A673 (cell line): Measurements from ENCODE around the gene ANKRD23. TPM values are rescaled to one million over a fixed set of nuclear protein-coding genes. Genes with fewer than 3 reads are reported as not detected.

Experiments used
- BruUV-seq: library from RNA; stranded (reverse); fragments of 400-500 nt; replicated peaks from 2 replicates; lab custom pipeline; 2021; lab: Mats Ljungman, UMichigan
- CTCF ChIA-PET: fragments of 300-600 bp; sonication (Branson Sonifier 250); formaldehyde crosslinking; loops from one replicate; lab custom pipeline; 2022; ENCODE audit warnings: antibody characterized with exemption; lab: Charles Lee
- POLR2A ChIA-PET: fragments of 300-600 bp; sonication (Branson Sonifier 250); formaldehyde crosslinking; loops from one replicate; lab custom pipeline; 2022; ENCODE audit warnings: antibody characterized with exemption; ENCODE audit not compliant: low non-redundant PET; lab: Charles Lee
- DNase-seq: peaks from one replicate; pipeline ENCODE4 v3.0.0-alpha.2; 2015; ENCODE audit warnings: low spot score
- H3K27ac ChIP-seq: fragments of 200-600 bp; sonication (generic); 2 replicates; pipeline ENCODE4 v1.5.1; 2016; ENCODE audit warnings: mixed run types, low read depth, mild to moderate bottlenecking, mixed read lengths, antibody characterized with exemption, low read length; ENCODE audit not compliant: poor library complexity, severe bottlenecking
- H3K27me3 ChIP-seq: fragments of 200-600 bp; sonication (generic); replicated peaks from 2 replicates; pipeline ENCODE4 v1.6.1; 2017; ENCODE audit warnings: mixed run types, low read depth, mild to moderate bottlenecking, mixed read lengths, antibody characterized with exemption, low read length; ENCODE audit not compliant: insufficient read depth, poor library complexity
- H3K36me3 ChIP-seq: fragments of 200-600 bp; sonication (generic); 2 replicates; pipeline ENCODE4 v1.6.1; 2016; ENCODE audit warnings: mixed run types, mild to moderate bottlenecking, mixed read lengths, antibody characterized with exemption, low read length; ENCODE audit not compliant: insufficient read depth, poor library complexity, severe bottlenecking
- H3K4me1 ChIP-seq: fragments of 200-600 bp; sonication (generic); 2 replicates; pipeline ENCODE4 v1.6.1; 2017; ENCODE audit warnings: mixed run types, mild to moderate bottlenecking, mixed read lengths, antibody characterized with exemption, low read length; ENCODE audit not compliant: insufficient read depth, poor library complexity, severe bottlenecking
- H3K4me3 ChIP-seq: fragments of 200-600 bp; sonication (generic); 2 replicates; pipeline ENCODE4 v1.5.1; 2016; ENCODE audit warnings: low read depth, mixed run types, mild to moderate bottlenecking, mixed read lengths, low read length; ENCODE audit not compliant: poor library complexity, severe bottlenecking
- H3K9me3 ChIP-seq: fragments of 200-600 bp; sonication (generic); 2 replicates; pipeline ENCODE4 v1.6.1; 2016; ENCODE audit warnings: mixed run types, low read depth, mild to moderate bottlenecking, mixed read lengths, antibody characterized with exemption, low read length; ENCODE audit not compliant: poor library complexity, severe bottlenecking
- CTCF ChIP-seq: fragments of 300-800, 200-600 bp; sonication (generic); conservative IDR thresholded peaks from 2 replicates; pipeline ENCODE4 v1.5.1; 2017; ENCODE audit warnings: low read depth, mild to moderate bottlenecking, antibody characterized with exemption, low read length, moderate library complexity, mixed read lengths
- EZH2 ChIP-seq: fragments of 200-600 bp; sonication (generic); IDR thresholded peaks from 2 replicates; pipeline ENCODE4 v1.6.1; 2017; ENCODE audit warnings: borderline replicate concordance, low read depth, mild to moderate bottlenecking, mixed read lengths, antibody characterized with exemption, low read length; ENCODE audit not compliant: poor library complexity, severe bottlenecking
- intact Hi-C: fragments of 100-400 bp; cut with micrococcal nuclease; formaldehyde crosslinking; loops from one replicate; pipeline ENCODE4 v1.10.0; 2022; ENCODE audit not compliant: unreplicated experiment
- total RNA-seq: library from RNA; stranded (reverse); gene quantifications from 2 replicates; pipeline ENCODE4 v1.2.3, GENCODE V29; 2021

The ANKRD23 gene
- total RNA-seq, 1 experiment from 2014 or later, result 6.2 TPM

GRCh38 chr2:96868555-96869280 lies 24.9 kb upstream of the ANKRD23 start:
- ChIA-PET POLR2A (interaction anchor here (0.6 kb wide), 1 partner anchor 40 kb away, joined by 3 read pairs; no protein-coding TSS in a partner anchor), CTCF (interaction anchor here (0.6 to 1.5 kb wide), 6 partner anchors 8 to 32 kb away, joined by 3 to 24 read pairs (median 5); partner anchors contain the start of gene ANKRD39)
- Histone ChIP-seq H3K4me3 (peak overlapping the region; percentile 97), H3K36me3 (peaks cover 34% of the 10 kb centered on the region), H3K27me3 (no peaks in the 10 kb centered on the region), H3K9me3 (no peaks in the 10 kb centered on the region), H3K4me1 (peaks cover 19% of the 10 kb centered on the region), H3K27ac (peak overlapping the region; percentile 99)
- intact Hi-C loops, result no loop called here
- no TSS peak for BruUV-seq
- DNase-seq, result peak; percentile 95
- TF ChIP-seq CTCF (peak; percentile 64), EZH2 (no peak)

GRCh38 chr2:96867756-96868554 lies 24.1 kb upstream of the ANKRD23 start:
- intact Hi-C loops, result no loop called here
- Histone ChIP-seq H3K4me1 (peaks cover 19% of the 10 kb centered on the region), H3K27me3 (no peaks in the 10 kb centered on the region), H3K9me3 (no peaks in the 10 kb centered on the region), H3K27ac (peak overlapping the region; percentile 99), H3K4me3 (peak overlapping the region; percentile 97), H3K36me3 (peaks cover 42% of the 10 kb centered on the region)
- no peak for DNase-seq
- POLR2A ChIA-PET, result interaction anchor here (0.7 kb wide), 1 partner anchor 10 kb away, joined by 3 read pairs; the partner anchor contains the start of gene ANKRD39
- BruUV-seq, result TSS peak; percentile 57
- no peak for TF ChIP-seq CTCF
- TF ChIP-seq EZH2, result no peak
- CTCF ChIA-PET, result interaction anchor here (0.6 to 1.5 kb wide), 5 partner anchors 8 to 20 kb away, joined by 3 to 24 read pairs (median 6); partner anchors contain the start of gene ANKRD39

- Histone ChIP-seq H3K27me3 (no peaks in the 10 kb centered on the region), H3K4me3 (peak overlapping the region; percentile 97), H3K9me3 (no peaks in the 10 kb centered on the region), H3K36me3 (peaks cover 45% of the 10 kb centered on the region), H3K27ac (peak overlapping the region; percentile 99), H3K4me1 (peaks cover 19% of the 10 kb centered on the region)
- intact Hi-C loops, result no loop called here
- POLR2A ChIA-PET, result interaction anchor here (0.7 kb wide), 1 partner anchor 9 kb away, joined by 3 read pairs; the partner anchor contains the start of gene ANKRD39
- DNase-seq, result no peak
- BruUV-seq, result no TSS peak
- TF ChIP-seq EZH2 (no peak), CTCF (no peak)
- CTCF ChIA-PET, result no interaction called here
Measured at GRCh38 chr2:96866986-96867755, 23.4 kb upstream of the ANKRD23 start.
